Endothelial cell of umbilical vein (primary cell): ENCODE results near the gene MACROD2. TPM values are rescaled to one million over a fixed set of nuclear protein-coding genes. Genes with fewer than 3 reads are reported as not detected.

ENCODE experiments used
- BruUV-seq: library from RNA; stranded (reverse); fragments of 400-500 nt; replicated peaks from 2 replicates; lab custom pipeline; 2021; lab: Mats Ljungman, UMichigan
- CTCF ChIA-PET: fragments of 300-600, 350-600 bp; sonication (Branson Sonifier 250); formaldehyde crosslinking; loops from one replicate; lab custom pipeline; 2021; ENCODE audit warnings: antibody characterized with exemption, inconsistent platforms; lab: Charles Lee
- POLR2A ChIA-PET: fragments of 300-600, 350-600 bp; sonication (Branson Sonifier 250); formaldehyde crosslinking; loops from one replicate; lab custom pipeline; 2021; ENCODE audit warnings: antibody characterized with exemption, inconsistent platforms; lab: Charles Lee
- DNase-seq: peaks from one replicate; pipeline ENCODE4 v3.0.0-alpha.2; 2011; ENCODE audit warnings: low read depth, low spot score
- FAIRE-seq: peaks from 2 replicates; lab custom pipeline; 2011; peaks lifted over from hg19 to GRCh38; lab: Jason Lieb, UNC
- H2AFZ ChIP-seq: 2 replicates; pipeline ENCODE4 v1.6.0; 2012; ENCODE audit warnings: low read depth, low read length, control low read depth, inconsistent platforms
- H3K27ac ChIP-seq: 2 replicates; pipeline ENCODE4 v1.5.1; 2011; ENCODE audit warnings: low read depth, mild to moderate bottlenecking, control low read depth, low read length, moderate library complexity; ENCODE audit not compliant: insufficient read depth
- H3K27me3 ChIP-seq, 2 experiments: 2 replicates each; pipeline versions ENCODE4 v1.6.0 to v1.6.1; 2011; ENCODE audit warnings: low read length in 2 of 2, mixed read lengths in 1 of 2; ENCODE audit not compliant: control insufficient read depth in 2 of 2, insufficient read depth in 2 of 2
- H3K36me3 ChIP-seq, 2 experiments: 2 replicates in 1 of 2; 3 replicates in 1 of 2; pipeline ENCODE4 v1.5.1; 2011; ENCODE audit warnings: low read length in 2 of 2, mild to moderate bottlenecking in 1 of 2, moderate library complexity in 1 of 2; ENCODE audit not compliant: control insufficient read depth in 2 of 2, insufficient read depth in 2 of 2; ENCODE audit errors: extremely low read depth in 1 of 2
- H3K4me1 ChIP-seq: 3 replicates; pipeline ENCODE4 v1.5.1; 2011; ENCODE audit warnings: mild to moderate bottlenecking, low read length; ENCODE audit not compliant: control insufficient read depth, insufficient read depth; ENCODE audit errors: extremely low read depth
- H3K4me2 ChIP-seq: 2 replicates; pipeline ENCODE4 v1.6.1; 2011; ENCODE audit warnings: low read length, control low read depth, mixed read lengths; ENCODE audit not compliant: insufficient read depth
- H3K4me3 ChIP-seq, 3 experiments: fragments of 200-600 bp in 1 of 3; sonication (generic), shearing (Covaris generic) in 1 of 3; replicated peaks in 1 of 3; 2 replicates each; pipeline ENCODE4 v1.5.1; 2011 to 2016; ENCODE audit warnings: control low read depth in 3 of 3, low read length in 3 of 3, mild to moderate bottlenecking in 2 of 3, inconsistent platforms in 1 of 3, low read depth in 1 of 3, moderate library complexity in 1 of 3; ENCODE audit not compliant: insufficient read depth in 1 of 3
- H3K79me2 ChIP-seq: 2 replicates; pipeline ENCODE4 v1.6.0; 2012; ENCODE audit warnings: low read length, inconsistent platforms; ENCODE audit not compliant: control insufficient read depth, insufficient read depth
- H3K9ac ChIP-seq: replicated peaks from 2 replicates; pipeline ENCODE3; 2011; ENCODE audit warnings: low read length, control low read depth; ENCODE audit not compliant: insufficient read depth; ENCODE audit errors: extremely low read depth
- H3K9me1 ChIP-seq: replicated peaks from 3 replicates; pipeline ENCODE4 v1.6.0; 2011; ENCODE audit warnings: mild to moderate bottlenecking, low read length; ENCODE audit not compliant: control insufficient read depth, insufficient read depth; ENCODE audit errors: extremely low read depth
- H3K9me3 ChIP-seq: replicated peaks from 2 replicates; pipeline ENCODE4 v1.5.1; 2012; ENCODE audit warnings: low read length, inconsistent platforms; ENCODE audit not compliant: control insufficient read depth, insufficient read depth
- H4K20me1 ChIP-seq: replicated peaks from 2 replicates; pipeline ENCODE3; 2011; ENCODE audit warnings: mild to moderate bottlenecking, low read length; ENCODE audit not compliant: control insufficient read depth, insufficient read depth; ENCODE audit errors: extremely low read depth
- EZH2 ChIP-seq: IDR thresholded peaks from 2 replicates; pipeline ENCODE4 v1.6.1; 2012; ENCODE audit warnings: borderline replicate concordance, low read depth, mild to moderate bottlenecking, moderate library complexity, low read length, inconsistent platforms; ENCODE audit not compliant: severe bottlenecking
- FOS ChIP-seq: IDR thresholded peaks from 2 replicates; pipeline ENCODE4 v1.6.1; 2011; ENCODE audit warnings: mild to moderate bottlenecking, low read length, moderate library complexity, borderline replicate concordance; ENCODE audit not compliant: insufficient read depth
- GATA2 ChIP-seq: IDR thresholded peaks from 2 replicates; pipeline ENCODE4 v1.7.0; 2011; ENCODE audit warnings: low read depth, mild to moderate bottlenecking, moderate library complexity, mixed read lengths, low read length; ENCODE audit not compliant: insufficient read length, insufficient read depth
- JUN ChIP-seq: IDR thresholded peaks from 2 replicates; pipeline ENCODE4 v1.6.1; 2011; ENCODE audit warnings: borderline replicate concordance, low read depth; ENCODE audit not compliant: insufficient read length, insufficient read depth
- MYC ChIP-seq: IDR thresholded peaks from one replicate; pipeline ENCODE4 v1.6.1; 2011; ENCODE audit warnings: mild to moderate bottlenecking, low read depth, low read length
- POLR2A ChIP-seq: IDR thresholded peaks from 2 replicates; pipeline ENCODE4 v1.6.1; 2012; ENCODE audit warnings: low read depth, mild to moderate bottlenecking, control low read depth, low read length
- POLR2AphosphoS5 ChIP-seq: IDR thresholded peaks from 2 replicates; pipeline ENCODE4 v1.6.1; 2012; ENCODE audit warnings: low read depth, mild to moderate bottlenecking, control low read depth, low read length, moderate library complexity; ENCODE audit not compliant: insufficient read depth
- dilution Hi-C: fragments of 300-500 bp; cut with MboI; formaldehyde crosslinking; loops from one replicate; pipeline ENCODE4 v1.15.0; 2019; ENCODE audit warnings: low sequenced_read_pairs; ENCODE audit not compliant: extremely low pct_ligation_motif_present
- intact Hi-C: fragments of 100-400 bp; cut with micrococcal nuclease; formaldehyde crosslinking; loops from one replicate; pipeline ENCODE4 v1.10.0; 2022
- polyA plus RNA-seq, 4 experiments: library from polyadenylated mRNA; depleted of rRNA in 3 of 4; stranded (reverse) in 3 of 4; unstranded in 1 of 4; fragments of >200 nt; gene quantifications; 2 replicates each; pipeline versions ENCODE4 v1.2.1 to v1.2.3, GENCODE V29; 2011 to 2012; ENCODE audit warnings: missing spikeins in 1 of 4
- total RNA-seq: library from RNA; stranded (reverse); gene quantifications from 2 replicates; pipeline ENCODE4 v1.2.3, GENCODE V29; 2021
- TF ChIP-seq, protein P1 (sequence below), 2 donors: IDR thresholded peaks; 1 replicate in 1 of 2; 2 replicates in 1 of 2; pipeline ENCODE4 v1.5.1; 2011; ENCODE audit warnings: low read length in 2 of 2, mild to moderate bottlenecking in 2 of 2, moderate library complexity in 2 of 2, control low read depth in 1 of 2, inconsistent platforms in 1 of 2, low read depth in 1 of 2; ENCODE audit not compliant: insufficient read depth in 1 of 2; ENCODE audit errors: extremely low read depth in 1 of 2
- TF ChIP-seq, protein P2 (sequence below): IDR thresholded peaks from 2 replicates; pipeline ENCODE4 v1.6.1; 2011; ENCODE audit not compliant: insufficient read depth, insufficient read length

Gene MACROD2
- total and polyA plus RNA-seq, 2 donors (not counting 3 experiments of a cell fraction or from before 2014, with no cell fraction given) = 0.11 to 0.73 TPM

DNA sequence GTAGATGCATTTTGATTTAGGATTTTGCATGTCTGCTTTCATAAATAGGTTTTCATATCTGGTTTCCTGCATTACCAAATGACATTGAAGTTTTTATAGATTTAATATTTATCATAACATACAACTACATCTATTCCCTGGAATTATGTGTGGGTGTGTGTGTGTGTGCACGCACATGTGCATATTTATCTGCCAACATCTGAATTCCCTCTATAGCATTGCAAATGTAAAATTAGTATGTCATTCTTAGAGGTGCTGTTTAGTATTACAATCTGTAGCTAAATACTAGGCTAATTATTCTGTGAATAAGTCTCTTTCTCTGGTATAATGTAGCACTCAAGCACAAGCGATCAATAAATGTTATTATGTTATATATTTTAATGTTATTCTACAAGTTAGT is 820.0 kb downstream of the MACROD2 start:
- ChIA-PET CTCF (interaction anchor here (1.4 kb wide), 1 partner anchor 10 kb away, joined by 3 read pairs; no protein-coding TSS in a partner anchor), POLR2A (no interaction called here)
- Histone ChIP-seq H3K4me3 (no peak overlapping the region), H4K20me1 (no peaks in the 10 kb centered on the region), H3K9me3 (no peaks in the 10 kb centered on the region), H3K4me2 (no peak overlapping the region), H3K9ac (no peak overlapping the region), H3K79me2 (no peaks in the 10 kb centered on the region), H3K4me1 (no peaks in the 10 kb centered on the region), H2AFZ (no peak overlapping the region), H3K27ac (no peak overlapping the region), H3K27me3 (no peaks in the 10 kb centered on the region), H3K9me1 (no peaks in the 10 kb centered on the region), H3K36me3 (no peaks in the 10 kb centered on the region)
- dilution Hi-C loops = no loop called here
- TF ChIP-seq POLR2AphosphoS5 (no peak), POLR2A (no peak), JUN (no peak), GATA2 (no peak), MYC (no peak), FOS (no peak), EZH2 (no peak)
- TF ChIP-seq, protein P1, sequence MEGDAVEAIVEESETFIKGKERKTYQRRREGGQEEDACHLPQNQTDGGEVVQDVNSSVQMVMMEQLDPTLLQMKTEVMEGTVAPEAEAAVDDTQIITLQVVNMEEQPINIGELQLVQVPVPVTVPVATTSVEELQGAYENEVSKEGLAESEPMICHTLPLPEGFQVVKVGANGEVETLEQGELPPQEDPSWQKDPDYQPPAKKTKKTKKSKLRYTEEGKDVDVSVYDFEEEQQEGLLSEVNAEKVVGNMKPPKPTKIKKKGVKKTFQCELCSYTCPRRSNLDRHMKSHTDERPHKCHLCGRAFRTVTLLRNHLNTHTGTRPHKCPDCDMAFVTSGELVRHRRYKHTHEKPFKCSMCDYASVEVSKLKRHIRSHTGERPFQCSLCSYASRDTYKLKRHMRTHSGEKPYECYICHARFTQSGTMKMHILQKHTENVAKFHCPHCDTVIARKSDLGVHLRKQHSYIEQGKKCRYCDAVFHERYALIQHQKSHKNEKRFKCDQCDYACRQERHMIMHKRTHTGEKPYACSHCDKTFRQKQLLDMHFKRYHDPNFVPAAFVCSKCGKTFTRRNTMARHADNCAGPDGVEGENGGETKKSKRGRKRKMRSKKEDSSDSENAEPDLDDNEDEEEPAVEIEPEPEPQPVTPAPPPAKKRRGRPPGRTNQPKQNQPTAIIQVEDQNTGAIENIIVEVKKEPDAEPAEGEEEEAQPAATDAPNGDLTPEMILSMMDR (IDR thresholded peaks at IDR 0.05; ENCODE audit: extremely low read depth in 1 of 2, insufficient read depth in 1 of 2, low read depth in 1 of 2, low read length in 2 of 2) = no peak
- TF ChIP-seq, protein P2, sequence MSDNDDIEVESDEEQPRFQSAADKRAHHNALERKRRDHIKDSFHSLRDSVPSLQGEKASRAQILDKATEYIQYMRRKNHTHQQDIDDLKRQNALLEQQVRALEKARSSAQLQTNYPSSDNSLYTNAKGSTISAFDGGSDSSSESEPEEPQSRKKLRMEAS = no peak
- intact Hi-C loops = no loop called here
- no peak for DNase-seq
- BruUV-seq = no TSS peak
- no peak for FAIRE-seq
